Activated B cell treated with CpG ODN at 0.5 μM for 24 hours (primary cell): ENCODE data around the gene DOLPP1. TPM values are rescaled to one million over a fixed set of nuclear protein-coding genes. Genes with fewer than 3 reads are reported as not detected.
A peak's percentile ranks its signal among the peaks of the same experiment; 100 is the strongest.
"Not testable (repeated sequence)": the region's sequence is repeated elsewhere in the genome, so short reads cannot be mapped to it uniquely, and the experiment has no call there.

Experiments
- ATAC-seq: fragments of 200-7000 bp; cut with Tn5 transposase; one replicate; pipeline ENCODE4 v1.10.0; 2021; ENCODE audit warnings: low read depth, mild to moderate bottlenecking, moderate library complexity
- CTCF ChIA-PET: fragments of 350-600 bp; sonication (Branson Sonifier 250); formaldehyde crosslinking; loops from one replicate; lab custom pipeline; 2021; ENCODE audit warnings: antibody characterized with exemption; lab: Charles Lee
- POLR2A ChIA-PET: fragments of 350-600 bp; sonication (Branson Sonifier 250); formaldehyde crosslinking; loops from one replicate; lab custom pipeline; 2021; ENCODE audit warnings: antibody characterized with exemption; lab: Charles Lee
- DNase-seq: peaks from one replicate; pipeline ENCODE4 v3.0.0; 2022
- H3K27ac Mint-ChIP-seq: one replicate; pipeline ENCODE4 v1.8.0; 2020; ENCODE audit warnings: mixed read lengths
- H3K27me3 Mint-ChIP-seq: one replicate; pipeline ENCODE4 v1.8.0; 2021; ENCODE audit warnings: mixed read lengths
- H3K36me3 Mint-ChIP-seq: one replicate; pipeline ENCODE4 v1.8.0; 2021; ENCODE audit warnings: low read depth, mixed read lengths
- H3K4me1 Mint-ChIP-seq: one replicate; pipeline ENCODE4 v1.8.0; 2021; ENCODE audit warnings: mixed read lengths
- H3K4me3 Mint-ChIP-seq: one replicate; pipeline ENCODE4 v1.8.0; 2020; ENCODE audit warnings: mild to moderate bottlenecking, mixed read lengths
- H3K9me3 Mint-ChIP-seq: one replicate; pipeline ENCODE4 v1.8.0; 2020; ENCODE audit warnings: mixed read lengths
- CTCF ChIP-seq: fragments of 200-600 bp; IDR thresholded peaks from one replicate; pipeline ENCODE4 v1.8.0; 2022; ENCODE audit warnings: antibody characterized with exemption, mild to moderate bottlenecking
- intact Hi-C: fragments of 100-400 bp; cut with micrococcal nuclease; formaldehyde crosslinking; loops from one replicate; pipeline ENCODE4 v1.15.1; 2024
- total RNA-seq: library from RNA; stranded (reverse); gene quantifications from 2 replicates; pipeline ENCODE4 v1.2.3, GENCODE V29; 2022

The DOLPP1 gene
- total RNA-seq, 1 donor from 2014 or later: 10.9 TPM

GRCh38 chr9:129124506-129125069, 43.7 kb downstream of the DOLPP1 start:
- Mint-ChIP-seq H3K9me3 (no peaks in the 10 kb centered on the region), H3K36me3 (peaks cover 79% of the 10 kb centered on the region), H3K27ac (no peak overlapping the region), H3K27me3 (no peaks in the 10 kb centered on the region), H3K4me3 (no peak overlapping the region), H3K4me1 (peaks cover 12% of the 10 kb centered on the region)
- DNase-seq: no peak
- ChIA-PET CTCF (interaction anchor here (1.5 kb wide), 1 partner anchor 18 kb away, joined by 5 read pairs; no protein-coding TSS in a partner anchor), POLR2A (interaction anchor here (0.7 to 0.8 kb wide), 2 partner anchors 96 to 718 kb away, joined by 4 read pairs; partner anchors contain the start of gene SH3GLB2)
- ATAC-seq: no peak
- TF ChIP-seq CTCF: no peak
- intact Hi-C loops: no loop called here

GRCh38 chr9:129125478-129125877, 44.6 kb downstream of the DOLPP1 start:
- no peak for TF ChIP-seq CTCF
- Mint-ChIP-seq H3K4me1 (peaks cover 12% of the 10 kb centered on the region), H3K36me3 (peaks cover 80% of the 10 kb centered on the region), H3K9me3 (no peaks in the 10 kb centered on the region), H3K4me3 (no peak overlapping the region), H3K27me3 (no peaks in the 10 kb centered on the region), H3K27ac (no peak overlapping the region)
- POLR2A ChIA-PET: interaction anchor here (0.5 to 1.2 kb wide), 3 partner anchors 15 to 1333 kb away, joined by 4 to 6 read pairs (median 4); no protein-coding TSS in a partner anchor
- DNase-seq (no peak), ATAC-seq (peak; percentile 77)
- CTCF ChIA-PET: interaction anchor here (0.9 to 2.5 kb wide), 4 partner anchors 13 to 499 kb away, joined by 4 to 7 read pairs (median 6); no protein-coding TSS in a partner anchor
- intact Hi-C loops: no loop called here

- no peak overlapping the region for H3K4me3 Mint-ChIP-seq
- H3K27me3 Mint-ChIP-seq: no peaks in the 10 kb centered on the region
- ChIA-PET POLR2A (no interaction called here), CTCF (interaction anchor here (1.0 to 2.5 kb wide), 4 partner anchors 12 to 497 kb away, joined by 3 to 7 read pairs (median 4); no protein-coding TSS in a partner anchor)
- intact Hi-C loops: no loop called here
- H3K4me1 Mint-ChIP-seq: peaks cover 18% of the 10 kb centered on the region
- no peak overlapping the region for H3K27ac Mint-ChIP-seq
- TF ChIP-seq CTCF: no peak
- no peak for ATAC-seq
- no peak for DNase-seq
- no peaks in the 10 kb centered on the region for H3K9me3 Mint-ChIP-seq
- peaks cover 78% of the 10 kb centered on the region for H3K36me3 Mint-ChIP-seq
These were observed 46.1 kb downstream of the DOLPP1 start for GRCh38 chr9:129126749-129127618.

GRCh38 chr9:129128689-129129088, 47.8 kb downstream of the DOLPP1 start:
- TF ChIP-seq CTCF: no peak
- POLR2A ChIA-PET: no interaction called here
- no peaks in the 10 kb centered on the region for H3K9me3 Mint-ChIP-seq
- peaks cover 18% of the 10 kb centered on the region for H3K4me1 Mint-ChIP-seq
- intact Hi-C loops: no loop called here
- no peak overlapping the region for H3K4me3 Mint-ChIP-seq
- CTCF ChIA-PET: no interaction called here
- no peak for ATAC-seq
- no peak for DNase-seq
- peaks cover 68% of the 10 kb centered on the region for H3K36me3 Mint-ChIP-seq
- no peak overlapping the region for H3K27ac Mint-ChIP-seq
- no peaks in the 10 kb centered on the region for H3K27me3 Mint-ChIP-seq

GRCh38 chr9:129130271-129130670, 49.4 kb downstream of the DOLPP1 start:
- H3K4me3 Mint-ChIP-seq, intact Hi-C loops, H3K9me3 Mint-ChIP-seq, H3K27me3 Mint-ChIP-seq, ATAC-seq, H3K27ac Mint-ChIP-seq, DNase-seq: not testable (repeated sequence)
- ChIA-PET CTCF (interaction anchor here (1.2 to 3.7 kb wide), 7 partner anchors 8 to 660 kb away, joined by 3 to 84 read pairs (median 18); partner anchors contain the start of gene NTMT1), POLR2A (interaction anchor here (0.7 to 2.6 kb wide), 5 partner anchors 12 to 496 kb away, joined by 5 to 11 read pairs (median 7); partner anchors contain the start of gene NTMT1)
- H3K4me1 Mint-ChIP-seq: peaks cover 16% of the 10 kb centered on the region
- peaks cover 71% of the 10 kb centered on the region for H3K36me3 Mint-ChIP-seq
